IMR-90 (cell line): ENCODE results near the gene LEO1. TPM values are rescaled to one million over a fixed set of nuclear protein-coding genes. Genes with fewer than 3 reads are reported as not detected.

Experiments used
- ATAC-seq: fragments of 200-7000 bp; cut with Tn5 transposase; 2 replicates; pipeline ENCODE4 v1.9.1; 2020; ENCODE audit warnings: low read depth, mild to moderate bottlenecking, moderate library complexity
- BruUV-seq: library from RNA; stranded (reverse); fragments of 400-500 nt; replicated peaks from 2 replicates; lab custom pipeline; 2021; lab: Mats Ljungman, UMichigan
- CTCF ChIA-PET: fragments of 300-600 bp; formaldehyde crosslinking; extraction: SDS; loops from one replicate; lab custom pipeline; 2021; ENCODE audit warnings: antibody characterized with exemption; lab: Yijun Ruan, JAX
- POLR2A ChIA-PET: fragments of 300-600 bp; sonication (Branson Sonifier 250); formaldehyde crosslinking; loops from one replicate; lab custom pipeline; 2022; ENCODE audit warnings: antibody characterized with exemption; ENCODE audit not compliant: unreplicated experiment; lab: Charles Lee
- DNase-seq: peaks from one replicate; pipeline ENCODE4 v3.0.0; 2013
- H2AFZ ChIP-seq: replicated peaks from 2 replicates; pipeline ENCODE3; 2013; ENCODE audit warnings: low read length, mild to moderate bottlenecking; ENCODE audit not compliant: poor library complexity
- H2AK5ac ChIP-seq: 2 replicates; pipeline ENCODE4 v1.6.1; 2013; ENCODE audit warnings: low read depth, low read length, inconsistent platforms
- H2AK9ac ChIP-seq: replicated peaks from 2 replicates; pipeline ENCODE3; 2013; ENCODE audit warnings: mild to moderate bottlenecking, low read depth, low read length, moderate library complexity; ENCODE audit not compliant: poor library complexity
- H2BK120ac ChIP-seq: 2 replicates; pipeline ENCODE4 v1.6.1; 2013; ENCODE audit warnings: low read depth, low read length, inconsistent platforms
- H2BK15ac ChIP-seq: 3 replicates; pipeline ENCODE4 v1.6.1; 2013; ENCODE audit warnings: low read depth, low read length, inconsistent platforms
- H2BK20ac ChIP-seq: 2 replicates; pipeline ENCODE4 v1.6.1; 2013; ENCODE audit warnings: low read depth, mild to moderate bottlenecking, inconsistent platforms, low read length, moderate library complexity
- H2BK5ac ChIP-seq: 2 replicates; pipeline ENCODE4 v1.6.1; 2013; ENCODE audit warnings: mild to moderate bottlenecking, low read depth, low read length, inconsistent platforms; ENCODE audit not compliant: poor library complexity, severe bottlenecking
- H3K14ac ChIP-seq: replicated peaks from 2 replicates; pipeline ENCODE4 v1.6.1; 2013; ENCODE audit warnings: low read depth, low read length, inconsistent platforms
- H3K18ac ChIP-seq: 2 replicates; pipeline ENCODE4 v1.6.1; 2013; ENCODE audit warnings: low read depth, low read length, control low read depth
- H3K23ac ChIP-seq: 2 replicates; pipeline ENCODE4 v1.6.1; 2013; ENCODE audit warnings: low read depth, low read length, inconsistent platforms
- H3K27ac ChIP-seq: 2 replicates; pipeline ENCODE4 v1.5.1; 2013; ENCODE audit warnings: mild to moderate bottlenecking, control low read depth, low read length; ENCODE audit not compliant: insufficient read depth
- H3K27me3 ChIP-seq: 2 replicates; pipeline ENCODE4 v1.6.1; 2013; ENCODE audit warnings: low read length; ENCODE audit not compliant: control insufficient read depth, insufficient read depth
- H3K36me3 ChIP-seq: 2 replicates; pipeline ENCODE4 v1.6.1; 2013; ENCODE audit warnings: low read length, mixed read lengths; ENCODE audit not compliant: control insufficient read depth, insufficient read depth
- H3K4ac ChIP-seq: 2 replicates; pipeline ENCODE4 v1.6.1; 2013; ENCODE audit warnings: low read depth, low read length, inconsistent platforms
- H3K4me1 ChIP-seq: 2 replicates; pipeline ENCODE4 v1.6.1; 2013; ENCODE audit warnings: low read length, mixed read lengths; ENCODE audit not compliant: control insufficient read depth, insufficient read depth
- H3K4me2 ChIP-seq: 2 replicates; pipeline ENCODE4 v1.6.1; 2013; ENCODE audit warnings: low read depth, mild to moderate bottlenecking, control low read depth, low read length, moderate library complexity
- H3K4me3 ChIP-seq: 2 replicates; pipeline ENCODE4 v1.5.1; 2013; ENCODE audit warnings: low read depth, mild to moderate bottlenecking, control low read depth, low read length, moderate library complexity; ENCODE audit not compliant: insufficient read depth
- H3K56ac ChIP-seq: 2 replicates; pipeline ENCODE4 v1.6.1; 2013; ENCODE audit warnings: low read length, inconsistent platforms; ENCODE audit not compliant: insufficient read depth; ENCODE audit errors: extremely low read depth
- H3K79me1 ChIP-seq, 2 experiments: 2 replicates each; pipeline ENCODE4 v1.6.1; 2013; ENCODE audit warnings: low read length in 2 of 2, inconsistent platforms in 1 of 2, low read depth in 1 of 2
- H3K9ac ChIP-seq: 2 replicates; pipeline ENCODE4 v1.6.1; 2013; ENCODE audit warnings: low read depth, low read length, control low read depth
- H3K9me1 ChIP-seq: 2 replicates; pipeline ENCODE4 v1.6.1; 2013; ENCODE audit warnings: low read length, inconsistent platforms; ENCODE audit not compliant: insufficient read depth
- H3K9me3 ChIP-seq: 2 replicates; pipeline ENCODE4 v1.6.1; 2013; ENCODE audit warnings: low read length; ENCODE audit not compliant: control insufficient read depth, insufficient read depth
- H4K20me1 ChIP-seq: 2 replicates; pipeline ENCODE4 v1.6.1; 2013; ENCODE audit warnings: low read length, inconsistent platforms; ENCODE audit not compliant: insufficient read depth
- H4K5ac ChIP-seq: 2 replicates; pipeline ENCODE4 v1.6.1; 2013; ENCODE audit warnings: mild to moderate bottlenecking, low read depth, low read length, control low read depth
- H4K8ac ChIP-seq, 2 experiments: 2 replicates each; pipeline ENCODE4 v1.6.1; 2013; ENCODE audit warnings: low read depth in 2 of 2, low read length in 2 of 2, control low read depth in 1 of 2, inconsistent platforms in 1 of 2
- H4K91ac ChIP-seq: 2 replicates; pipeline ENCODE4 v1.6.1; 2013; ENCODE audit warnings: low read depth, low read length, inconsistent platforms; ENCODE audit not compliant: insufficient read depth
- MAZ ChIP-seq: IDR thresholded peaks from 2 replicates; pipeline ENCODE4 v1.6.1; 2012; ENCODE audit warnings: low read depth, mild to moderate bottlenecking, low read length, improper control_type of control experiment, moderate library complexity, borderline replicate concordance
- MXI1 ChIP-seq: IDR thresholded peaks from 2 replicates; pipeline ENCODE4 v1.6.1; 2012; ENCODE audit warnings: low read depth, mild to moderate bottlenecking, low read length, moderate library complexity, borderline replicate concordance
- WGBS, 2 experiments: methylation state at CpG; one replicate each; pipeline versions ENCODE4 v1.1.5 to v1.1.7; 2013; ENCODE audit warnings: missing lambda C conversion rate in 2 of 2; ENCODE audit not compliant: insufficient read length in 1 of 2; ENCODE audit errors: extremely low coverage in 2 of 2; 5-methylcytosine and 5-hydroxymethylcytosine counted together
- dilution Hi-C: fragments of 300-500 bp; cut with HindIII; formaldehyde crosslinking; loops from one replicate; pipeline ENCODE4 v1.14.3; 2018; ENCODE audit warnings: low sequenced_read_pairs; ENCODE audit not compliant: unreplicated experiment
- in situ Hi-C: fragments of 300-500 bp; cut with MboI; formaldehyde crosslinking; loops from 3 replicates; pipeline ENCODE4 v1.14.3; 2019; ENCODE audit warnings: low sequenced_read_pairs, inconsistent platforms, mixed read lengths
- intact Hi-C: fragments of 100-400 bp; cut with micrococcal nuclease; formaldehyde crosslinking; loops from 2 replicates; pipeline ENCODE4 v1.10.0; 2022
- polyA plus RNA-seq, 3 experiments: library from polyadenylated mRNA; depleted of rRNA; stranded (reverse); fragments of >200 nt; gene quantifications; 2 replicates each; pipeline ENCODE4 v1.2.3, GENCODE V29; 2012; ENCODE audit warnings: low replicate concordance in 1 of 3
- total RNA-seq: library from RNA; depleted of rRNA; stranded (reverse); fragments of >200 nt; gene quantifications from 2 replicates; pipeline ENCODE4 v1.2.3, GENCODE V29; 2012

Gene LEO1
- total and polyA plus RNA-seq, 2 of the 4 experiments (the other 2 are of a cell fraction), result 9.0 to 11.5 TPM

- no peaks in the 10 kb centered on the region for H3K27me3 ChIP-seq
- peaks cover 13% of the 10 kb centered on the region for H3K9me1 ChIP-seq
- no peak overlapping the region for H4K8ac ChIP-seq
- H2BK120ac ChIP-seq, result no peak overlapping the region
- CTCF ChIA-PET, result no interaction called here
- no peak overlapping the region for H3K56ac ChIP-seq
- H3K4ac ChIP-seq, result no peak overlapping the region
- H3K18ac ChIP-seq, result no peak overlapping the region
- H3K79me1 ChIP-seq, result peaks cover 3 to 16% of the 10 kb centered on the region in 2 experiments; a peak in 2 of 4 replicates
- no peak overlapping the region for H3K23ac ChIP-seq
- H4K5ac ChIP-seq, result no peak overlapping the region
- H3K4me1 ChIP-seq, result peaks cover 9% of the 10 kb centered on the region
- POLR2A ChIA-PET, result no interaction called here
- H4K20me1 ChIP-seq, result no peaks in the 10 kb centered on the region; the same call in 1 of the 2 replicates
- dilution Hi-C loops (no loop called here), intact Hi-C loops (loop anchor here (5.0 kb wide), 1 partner anchor 36 kb away; no protein-coding TSS in a partner anchor), in situ Hi-C loops (loop anchor here (25.0 kb wide), 1 partner anchor 646 kb away; no protein-coding TSS in a partner anchor)
- H2AK5ac ChIP-seq, result no peak overlapping the region
- no peak overlapping the region for H3K4me3 ChIP-seq
- no TSS peak for BruUV-seq
- H2AK9ac ChIP-seq, result no peak overlapping the region
- no peak overlapping the region for H2BK15ac ChIP-seq
- TF ChIP-seq MXI1 (no peak), MAZ (no peak)
- H3K9me3 ChIP-seq, result no peaks in the 10 kb centered on the region
- WGBS, 2 experiments, result 100% methylated on average over 1 of the region's 2 CpGs; no CpG with 5 or more reads in 1 of the 2 experiments
- H2AFZ ChIP-seq, result no peak overlapping the region
- no peak overlapping the region for H2BK5ac ChIP-seq
- no peak overlapping the region for H2BK20ac ChIP-seq
- no peak for ATAC-seq
- no peak overlapping the region for H4K91ac ChIP-seq
- H3K4me2 ChIP-seq, result no peak overlapping the region
- H3K27ac ChIP-seq, result no peak overlapping the region
- H3K9ac ChIP-seq, result no peak overlapping the region
- DNase-seq, result no peak
- no peaks in the 10 kb centered on the region for H3K36me3 ChIP-seq
- H3K14ac ChIP-seq, result no peak overlapping the region
Observed at GRCh38 chr15:52016316-52016715, 44.7 kb upstream of the LEO1 start.
